HL-60 (cell line): ENCODE results near the gene AGPAT3.

Experiments used
- DNase-seq, 2 experiments: peaks; one replicate each; pipeline ENCODE4 v3.0.0-alpha.2; 2010 to 2020; ENCODE audit warnings: low read depth in 1 of 2, low spot score in 1 of 2
- H3K27ac ChIP-seq: fragments of 250-450 bp; sonication (Bioruptor Pico); replicated peaks from 2 replicates; pipeline ENCODE4 v1.5.1; 2020; ENCODE audit warnings: mild to moderate bottlenecking, moderate library complexity
- H3K27me3 ChIP-seq: fragments of 250-450 bp; sonication (Bioruptor Pico); 2 replicates; pipeline ENCODE4 v1.5.1; 2021; ENCODE audit warnings: mild to moderate bottlenecking, moderate library complexity; ENCODE audit not compliant: insufficient read depth, poor library complexity, severe bottlenecking
- H3K4me3 ChIP-seq: replicated peaks from 2 replicates; pipeline ENCODE4 v1.5.1; 2011; ENCODE audit warnings: mild to moderate bottlenecking, control low read depth, low read length; ENCODE audit not compliant: insufficient read depth
- GABPA ChIP-seq: IDR thresholded peaks from 2 replicates; pipeline ENCODE4 v1.6.1; 2012; ENCODE audit warnings: low read depth
- POLR2AphosphoS5 ChIP-seq: IDR thresholded peaks from 2 replicates; pipeline ENCODE4 v1.6.1; 2012; ENCODE audit warnings: low read depth
- SPI1 ChIP-seq: IDR thresholded peaks from 2 replicates; pipeline ENCODE4 v1.6.1; 2012; ENCODE audit warnings: low read depth, mild to moderate bottlenecking, borderline replicate concordance
- TF ChIP-seq, protein P1 (sequence below): IDR thresholded peaks from one replicate; pipeline ENCODE4 v1.5.1; 2011; ENCODE audit warnings: low read length, control low read depth, inconsistent platforms; ENCODE audit not compliant: insufficient read depth
- TF ChIP-seq, protein P2 (sequence below): IDR thresholded peaks from 2 replicates; pipeline ENCODE4 v1.6.1; 2012; ENCODE audit warnings: low read depth; ENCODE audit not compliant: insufficient replicate concordance

AGPAT3 gene

DNA sequence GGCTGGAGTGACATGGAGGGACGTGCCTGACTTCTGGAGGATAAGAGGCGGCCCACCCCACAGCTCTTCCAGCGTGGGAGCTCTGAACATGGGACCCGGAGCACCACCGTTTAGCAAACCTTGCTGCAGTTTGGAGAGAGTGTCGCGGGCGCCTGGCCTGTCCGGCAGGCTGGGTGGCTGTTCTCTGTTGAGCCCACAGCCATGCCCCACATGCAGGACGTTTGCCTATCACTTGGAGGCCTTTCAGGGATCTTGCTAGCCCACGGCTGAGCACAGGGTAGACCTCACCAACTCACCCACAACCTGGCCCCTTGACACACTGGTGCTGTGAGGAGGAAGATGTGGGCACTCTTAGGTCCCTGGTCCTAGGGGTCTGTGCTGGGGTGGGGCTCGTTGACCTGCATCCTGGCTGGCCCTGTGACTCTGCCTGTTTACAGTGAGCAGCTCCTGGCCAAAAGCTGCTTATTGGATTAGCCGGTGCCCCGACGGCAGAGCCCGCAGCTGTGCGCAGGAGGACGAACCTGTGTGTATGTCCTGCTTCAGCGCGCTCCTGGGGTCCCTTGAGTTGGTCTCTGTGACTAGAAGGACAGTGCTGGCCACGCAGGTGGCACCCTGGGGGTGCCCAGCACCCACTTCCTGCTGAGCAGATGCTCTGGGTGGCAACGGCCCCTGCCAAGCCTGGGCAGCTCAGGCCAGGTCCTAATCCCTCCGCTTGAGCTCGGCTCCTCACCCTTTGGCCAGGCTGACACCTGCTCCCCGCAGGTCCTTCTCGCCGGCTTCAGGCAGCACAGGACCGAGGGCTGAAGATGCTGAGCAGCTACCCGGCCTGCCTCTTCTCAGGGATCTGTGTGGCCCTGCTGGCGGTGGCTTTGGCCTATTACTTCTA, 74.7 kb downstream of the AGPAT3 start:
- H3K4me3 ChIP-seq, result no peak overlapping the region
- TF ChIP-seq SPI1 (no peak), POLR2AphosphoS5 (no peak), GABPA (no peak)
- TF ChIP-seq, protein P1, sequence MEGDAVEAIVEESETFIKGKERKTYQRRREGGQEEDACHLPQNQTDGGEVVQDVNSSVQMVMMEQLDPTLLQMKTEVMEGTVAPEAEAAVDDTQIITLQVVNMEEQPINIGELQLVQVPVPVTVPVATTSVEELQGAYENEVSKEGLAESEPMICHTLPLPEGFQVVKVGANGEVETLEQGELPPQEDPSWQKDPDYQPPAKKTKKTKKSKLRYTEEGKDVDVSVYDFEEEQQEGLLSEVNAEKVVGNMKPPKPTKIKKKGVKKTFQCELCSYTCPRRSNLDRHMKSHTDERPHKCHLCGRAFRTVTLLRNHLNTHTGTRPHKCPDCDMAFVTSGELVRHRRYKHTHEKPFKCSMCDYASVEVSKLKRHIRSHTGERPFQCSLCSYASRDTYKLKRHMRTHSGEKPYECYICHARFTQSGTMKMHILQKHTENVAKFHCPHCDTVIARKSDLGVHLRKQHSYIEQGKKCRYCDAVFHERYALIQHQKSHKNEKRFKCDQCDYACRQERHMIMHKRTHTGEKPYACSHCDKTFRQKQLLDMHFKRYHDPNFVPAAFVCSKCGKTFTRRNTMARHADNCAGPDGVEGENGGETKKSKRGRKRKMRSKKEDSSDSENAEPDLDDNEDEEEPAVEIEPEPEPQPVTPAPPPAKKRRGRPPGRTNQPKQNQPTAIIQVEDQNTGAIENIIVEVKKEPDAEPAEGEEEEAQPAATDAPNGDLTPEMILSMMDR, result no peak
- TF ChIP-seq, protein P2, sequence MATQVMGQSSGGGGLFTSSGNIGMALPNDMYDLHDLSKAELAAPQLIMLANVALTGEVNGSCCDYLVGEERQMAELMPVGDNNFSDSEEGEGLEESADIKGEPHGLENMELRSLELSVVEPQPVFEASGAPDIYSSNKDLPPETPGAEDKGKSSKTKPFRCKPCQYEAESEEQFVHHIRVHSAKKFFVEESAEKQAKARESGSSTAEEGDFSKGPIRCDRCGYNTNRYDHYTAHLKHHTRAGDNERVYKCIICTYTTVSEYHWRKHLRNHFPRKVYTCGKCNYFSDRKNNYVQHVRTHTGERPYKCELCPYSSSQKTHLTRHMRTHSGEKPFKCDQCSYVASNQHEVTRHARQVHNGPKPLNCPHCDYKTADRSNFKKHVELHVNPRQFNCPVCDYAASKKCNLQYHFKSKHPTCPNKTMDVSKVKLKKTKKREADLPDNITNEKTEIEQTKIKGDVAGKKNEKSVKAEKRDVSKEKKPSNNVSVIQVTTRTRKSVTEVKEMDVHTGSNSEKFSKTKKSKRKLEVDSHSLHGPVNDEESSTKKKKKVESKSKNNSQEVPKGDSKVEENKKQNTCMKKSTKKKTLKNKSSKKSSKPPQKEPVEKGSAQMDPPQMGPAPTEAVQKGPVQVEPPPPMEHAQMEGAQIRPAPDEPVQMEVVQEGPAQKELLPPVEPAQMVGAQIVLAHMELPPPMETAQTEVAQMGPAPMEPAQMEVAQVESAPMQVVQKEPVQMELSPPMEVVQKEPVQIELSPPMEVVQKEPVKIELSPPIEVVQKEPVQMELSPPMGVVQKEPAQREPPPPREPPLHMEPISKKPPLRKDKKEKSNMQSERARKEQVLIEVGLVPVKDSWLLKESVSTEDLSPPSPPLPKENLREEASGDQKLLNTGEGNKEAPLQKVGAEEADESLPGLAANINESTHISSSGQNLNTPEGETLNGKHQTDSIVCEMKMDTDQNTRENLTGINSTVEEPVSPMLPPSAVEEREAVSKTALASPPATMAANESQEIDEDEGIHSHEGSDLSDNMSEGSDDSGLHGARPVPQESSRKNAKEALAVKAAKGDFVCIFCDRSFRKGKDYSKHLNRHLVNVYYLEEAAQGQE, result no peak
- no peaks in the 10 kb centered on the region for H3K27me3 ChIP-seq
- no peak for DNase-seq
- no peak overlapping the region for H3K27ac ChIP-seq

DNA sequence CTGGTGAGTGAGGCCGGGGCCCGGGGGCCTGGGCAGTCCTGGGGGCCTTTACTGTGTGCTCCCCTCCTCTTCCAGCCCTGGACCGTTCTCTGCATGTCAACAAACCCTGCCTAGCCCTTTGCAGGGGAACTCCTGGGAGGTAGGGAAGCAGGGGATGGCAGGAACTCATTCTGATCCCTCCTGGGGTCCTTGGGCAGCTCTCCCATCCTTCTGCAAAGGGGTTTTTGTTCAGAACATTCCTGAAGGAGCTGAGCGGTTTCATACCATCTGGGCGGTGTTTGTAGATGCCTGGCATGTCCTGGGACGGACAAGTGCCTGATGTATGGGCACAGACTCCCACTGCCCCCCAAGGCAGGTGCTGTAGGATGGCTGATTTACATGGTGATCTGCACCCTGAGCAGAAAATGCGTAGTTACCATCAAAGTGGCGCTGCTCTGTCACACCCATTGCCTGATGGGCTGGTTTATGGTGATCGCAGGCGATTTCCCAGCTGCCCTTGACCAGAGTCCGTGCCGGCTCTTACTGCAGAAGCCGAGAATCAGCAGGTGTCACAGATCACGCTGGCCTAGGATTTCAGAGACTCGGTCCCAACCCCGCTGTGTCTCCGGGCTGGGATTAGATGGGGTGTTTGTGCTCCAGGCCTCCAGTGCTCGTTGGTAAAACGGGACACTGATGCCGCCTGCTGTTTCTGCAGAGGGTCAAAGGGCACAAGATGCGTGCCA, 75.5 kb downstream of the AGPAT3 start:
- no peak overlapping the region for H3K4me3 ChIP-seq
- TF ChIP-seq SPI1 (no peak), GABPA (no peak), POLR2AphosphoS5 (no peak)
- TF ChIP-seq, protein P2, result no peak
- TF ChIP-seq, protein P1, result no peak
- DNase-seq, result no peak
- no peaks in the 10 kb centered on the region for H3K27me3 ChIP-seq
- no peak overlapping the region for H3K27ac ChIP-seq

DNA sequence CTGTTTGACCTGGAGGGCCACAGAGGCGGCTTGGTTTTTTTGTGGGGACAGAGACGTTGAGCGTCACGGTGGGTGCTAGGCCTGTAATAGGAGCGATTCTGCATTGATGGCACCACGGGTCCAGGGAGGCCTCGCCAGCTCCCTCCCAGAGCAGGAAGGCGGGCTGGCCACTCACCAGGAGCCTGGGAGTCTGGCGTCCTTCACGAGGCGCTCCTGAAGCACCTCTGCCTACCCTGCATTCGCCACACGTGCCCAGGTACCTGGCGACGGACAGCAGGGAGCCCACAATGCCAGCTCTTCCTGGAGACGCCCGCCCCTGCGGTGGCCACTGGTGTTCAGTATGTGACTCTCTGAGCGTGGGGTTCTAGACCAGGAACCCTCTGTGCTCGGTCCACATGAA, 77.2 kb downstream of the AGPAT3 start:
- no peak for DNase-seq
- TF ChIP-seq, protein P1, result no peak
- TF ChIP-seq, protein P2, result no peak
- TF ChIP-seq POLR2AphosphoS5, result no peak
- no peak for TF ChIP-seq SPI1
- no peak for TF ChIP-seq GABPA
- Histone ChIP-seq H3K27ac (no peak overlapping the region), H3K4me3 (no peak overlapping the region), H3K27me3 (no peaks in the 10 kb centered on the region)
